Endothelial cell of umbilical vein (primary cell): ENCODE data around the gene TOP2B. TPM values are rescaled to one million over a fixed set of nuclear protein-coding genes. Genes with fewer than 3 reads are reported as not detected.

ENCODE experiments used
- BruUV-seq: library from RNA; stranded (reverse); fragments of 400-500 nt; replicated peaks from 2 replicates; lab custom pipeline; 2021; lab: Mats Ljungman, UMichigan
- CTCF ChIA-PET: fragments of 300-600, 350-600 bp; sonication (Branson Sonifier 250); formaldehyde crosslinking; loops from one replicate; lab custom pipeline; 2021; ENCODE audit warnings: antibody characterized with exemption, inconsistent platforms; lab: Charles Lee
- POLR2A ChIA-PET: fragments of 300-600, 350-600 bp; sonication (Branson Sonifier 250); formaldehyde crosslinking; loops from one replicate; lab custom pipeline; 2021; ENCODE audit warnings: antibody characterized with exemption, inconsistent platforms; lab: Charles Lee
- DNase-seq: peaks from one replicate; pipeline ENCODE4 v3.0.0-alpha.2; 2011; ENCODE audit warnings: low read depth, low spot score
- FAIRE-seq: peaks from 2 replicates; lab custom pipeline; 2011; peaks lifted over from hg19 to GRCh38; lab: Jason Lieb, UNC
- H2AFZ ChIP-seq: 2 replicates; pipeline ENCODE4 v1.6.0; 2012; ENCODE audit warnings: low read depth, low read length, control low read depth, inconsistent platforms
- H3K27ac ChIP-seq: 2 replicates; pipeline ENCODE4 v1.5.1; 2011; ENCODE audit warnings: low read depth, mild to moderate bottlenecking, control low read depth, low read length, moderate library complexity; ENCODE audit not compliant: insufficient read depth
- H3K27me3 ChIP-seq, 2 experiments: 2 replicates each; pipeline versions ENCODE4 v1.6.0 to v1.6.1; 2011; ENCODE audit warnings: low read length in 2 of 2, mixed read lengths in 1 of 2; ENCODE audit not compliant: control insufficient read depth in 2 of 2, insufficient read depth in 2 of 2
- H3K36me3 ChIP-seq, 2 experiments: 2 replicates in 1 of 2; 3 replicates in 1 of 2; pipeline ENCODE4 v1.5.1; 2011; ENCODE audit warnings: low read length in 2 of 2, mild to moderate bottlenecking in 1 of 2, moderate library complexity in 1 of 2; ENCODE audit not compliant: control insufficient read depth in 2 of 2, insufficient read depth in 2 of 2; ENCODE audit errors: extremely low read depth in 1 of 2
- H3K4me1 ChIP-seq: 3 replicates; pipeline ENCODE4 v1.5.1; 2011; ENCODE audit warnings: mild to moderate bottlenecking, low read length; ENCODE audit not compliant: control insufficient read depth, insufficient read depth; ENCODE audit errors: extremely low read depth
- H3K4me2 ChIP-seq: 2 replicates; pipeline ENCODE4 v1.6.1; 2011; ENCODE audit warnings: low read length, control low read depth, mixed read lengths; ENCODE audit not compliant: insufficient read depth
- H3K4me3 ChIP-seq, 3 experiments: fragments of 200-600 bp in 1 of 3; sonication (generic), shearing (Covaris generic) in 1 of 3; replicated peaks in 1 of 3; 2 replicates each; pipeline ENCODE4 v1.5.1; 2011 to 2016; ENCODE audit warnings: control low read depth in 3 of 3, low read length in 3 of 3, mild to moderate bottlenecking in 2 of 3, inconsistent platforms in 1 of 3, low read depth in 1 of 3, moderate library complexity in 1 of 3; ENCODE audit not compliant: insufficient read depth in 1 of 3
- H3K79me2 ChIP-seq: 2 replicates; pipeline ENCODE4 v1.6.0; 2012; ENCODE audit warnings: low read length, inconsistent platforms; ENCODE audit not compliant: control insufficient read depth, insufficient read depth
- H3K9ac ChIP-seq: replicated peaks from 2 replicates; pipeline ENCODE3; 2011; ENCODE audit warnings: low read length, control low read depth; ENCODE audit not compliant: insufficient read depth; ENCODE audit errors: extremely low read depth
- H3K9me1 ChIP-seq: replicated peaks from 3 replicates; pipeline ENCODE4 v1.6.0; 2011; ENCODE audit warnings: mild to moderate bottlenecking, low read length; ENCODE audit not compliant: control insufficient read depth, insufficient read depth; ENCODE audit errors: extremely low read depth
- H3K9me3 ChIP-seq: replicated peaks from 2 replicates; pipeline ENCODE4 v1.5.1; 2012; ENCODE audit warnings: low read length, inconsistent platforms; ENCODE audit not compliant: control insufficient read depth, insufficient read depth
- H4K20me1 ChIP-seq: replicated peaks from 2 replicates; pipeline ENCODE3; 2011; ENCODE audit warnings: mild to moderate bottlenecking, low read length; ENCODE audit not compliant: control insufficient read depth, insufficient read depth; ENCODE audit errors: extremely low read depth
- CTCF ChIP-seq, 2 donors: IDR thresholded peaks; 1 replicate in 1 of 2; 2 replicates in 1 of 2; pipeline ENCODE4 v1.5.1; 2011; ENCODE audit warnings: low read length in 2 of 2, mild to moderate bottlenecking in 2 of 2, moderate library complexity in 2 of 2, control low read depth in 1 of 2, inconsistent platforms in 1 of 2, low read depth in 1 of 2; ENCODE audit not compliant: insufficient read depth in 1 of 2; ENCODE audit errors: extremely low read depth in 1 of 2
- EZH2 ChIP-seq: IDR thresholded peaks from 2 replicates; pipeline ENCODE4 v1.6.1; 2012; ENCODE audit warnings: borderline replicate concordance, low read depth, mild to moderate bottlenecking, moderate library complexity, low read length, inconsistent platforms; ENCODE audit not compliant: severe bottlenecking
- FOS ChIP-seq: IDR thresholded peaks from 2 replicates; pipeline ENCODE4 v1.6.1; 2011; ENCODE audit warnings: mild to moderate bottlenecking, low read length, moderate library complexity, borderline replicate concordance; ENCODE audit not compliant: insufficient read depth
- GATA2 ChIP-seq: IDR thresholded peaks from 2 replicates; pipeline ENCODE4 v1.7.0; 2011; ENCODE audit warnings: low read depth, mild to moderate bottlenecking, moderate library complexity, mixed read lengths, low read length; ENCODE audit not compliant: insufficient read length, insufficient read depth
- JUN ChIP-seq: IDR thresholded peaks from 2 replicates; pipeline ENCODE4 v1.6.1; 2011; ENCODE audit warnings: borderline replicate concordance, low read depth; ENCODE audit not compliant: insufficient read length, insufficient read depth
- MAX ChIP-seq: IDR thresholded peaks from 2 replicates; pipeline ENCODE4 v1.6.1; 2011; ENCODE audit not compliant: insufficient read depth, insufficient read length
- MYC ChIP-seq: IDR thresholded peaks from one replicate; pipeline ENCODE4 v1.6.1; 2011; ENCODE audit warnings: mild to moderate bottlenecking, low read depth, low read length
- POLR2A ChIP-seq: IDR thresholded peaks from 2 replicates; pipeline ENCODE4 v1.6.1; 2012; ENCODE audit warnings: low read depth, mild to moderate bottlenecking, control low read depth, low read length
- POLR2AphosphoS5 ChIP-seq: IDR thresholded peaks from 2 replicates; pipeline ENCODE4 v1.6.1; 2012; ENCODE audit warnings: low read depth, mild to moderate bottlenecking, control low read depth, low read length, moderate library complexity; ENCODE audit not compliant: insufficient read depth
- dilution Hi-C: fragments of 300-500 bp; cut with MboI; formaldehyde crosslinking; loops from one replicate; pipeline ENCODE4 v1.15.0; 2019; ENCODE audit warnings: low sequenced_read_pairs; ENCODE audit not compliant: extremely low pct_ligation_motif_present
- intact Hi-C: fragments of 100-400 bp; cut with micrococcal nuclease; formaldehyde crosslinking; loops from one replicate; pipeline ENCODE4 v1.10.0; 2022
- polyA plus RNA-seq, 4 experiments: library from polyadenylated mRNA; depleted of rRNA in 3 of 4; stranded (reverse) in 3 of 4; unstranded in 1 of 4; fragments of >200 nt; gene quantifications; 2 replicates each; pipeline versions ENCODE4 v1.2.1 to v1.2.3, GENCODE V29; 2011 to 2012; ENCODE audit warnings: missing spikeins in 1 of 4
- total RNA-seq: library from RNA; stranded (reverse); gene quantifications from 2 replicates; pipeline ENCODE4 v1.2.3, GENCODE V29; 2021

TOP2B gene
- total and polyA plus RNA-seq, 2 donors (not counting 3 experiments of a cell fraction or from before 2014, with no cell fraction given) = 20.4 to 98.9 TPM

- DNase-seq = no peak
- H3K27me3 ChIP-seq = no peaks in the 10 kb centered on the region
- H3K36me3 ChIP-seq = peaks cover 4 to 18% of the 10 kb centered on the region in 2 experiments
- no peak overlapping the region for H2AFZ ChIP-seq
- no peaks in the 10 kb centered on the region for H3K4me1 ChIP-seq
- TF ChIP-seq POLR2A (no peak), FOS (no peak), GATA2 (no peak)
- H3K4me3 ChIP-seq = no peak overlapping the region
- BruUV-seq = no TSS peak
- intact Hi-C loops = no loop called here
- no peak overlapping the region for H3K27ac ChIP-seq
- H3K9me1 ChIP-seq = no peaks in the 10 kb centered on the region
- H3K9ac ChIP-seq = no peak overlapping the region
- ChIA-PET CTCF (no interaction called here), POLR2A (no interaction called here)
- H3K79me2 ChIP-seq = no peaks in the 10 kb centered on the region
- H4K20me1 ChIP-seq = no peaks in the 10 kb centered on the region
- no peak for FAIRE-seq
- dilution Hi-C loops = no loop called here
- no peak overlapping the region for H3K4me2 ChIP-seq
- no peaks in the 10 kb centered on the region for H3K9me3 ChIP-seq
Observed at GRCh38 chr3:25621087-25621486, 43.6 kb downstream of the TOP2B start.

GRCh38 chr3:25620493-25620892 is 44.2 kb downstream of the TOP2B start:
- no TSS peak for BruUV-seq
- no peaks in the 10 kb centered on the region for H3K4me1 ChIP-seq
- dilution Hi-C loops = no loop called here
- peaks cover 4 to 14% of the 10 kb centered on the region in 2 experiments for H3K36me3 ChIP-seq
- DNase-seq (no peak), FAIRE-seq (no peak)
- POLR2A ChIA-PET = no interaction called here
- H3K79me2 ChIP-seq = no peaks in the 10 kb centered on the region
- no peaks in the 10 kb centered on the region for H3K9me3 ChIP-seq
- TF ChIP-seq FOS (no peak), CTCF (IDR thresholded peaks at IDR 0.05; ENCODE audit: extremely low read depth in 1 of 2, insufficient read depth in 1 of 2, low read depth in 1 of 2, low read length in 2 of 2) (no peak), JUN (no peak), EZH2 (no peak), MYC (no peak), GATA2 (no peak), MAX (no peak), POLR2AphosphoS5 (no peak), POLR2A (no peak)
- CTCF ChIA-PET = no interaction called here
- no peak overlapping the region for H3K9ac ChIP-seq
- no peak overlapping the region for H3K4me3 ChIP-seq
- intact Hi-C loops = no loop called here
- no peaks in the 10 kb centered on the region for H3K9me1 ChIP-seq
- H4K20me1 ChIP-seq = no peaks in the 10 kb centered on the region
- no peak overlapping the region for H2AFZ ChIP-seq
- no peak overlapping the region for H3K4me2 ChIP-seq
- H3K27ac ChIP-seq = no peak overlapping the region
- H3K27me3 ChIP-seq = no peaks in the 10 kb centered on the region
